ENCODE measurements around the gene PODXL. TPM values are rescaled to one million over a fixed set of nuclear protein-coding genes. Genes with fewer than 3 reads are reported as not detected.
A peak's percentile ranks its signal among the peaks of the same experiment; 100 is the strongest.

The PODXL gene
- total RNA-seq, 4 donors from 2014 or later, result 7.9 to 21.3 (median 13.2) TPM

DNA sequence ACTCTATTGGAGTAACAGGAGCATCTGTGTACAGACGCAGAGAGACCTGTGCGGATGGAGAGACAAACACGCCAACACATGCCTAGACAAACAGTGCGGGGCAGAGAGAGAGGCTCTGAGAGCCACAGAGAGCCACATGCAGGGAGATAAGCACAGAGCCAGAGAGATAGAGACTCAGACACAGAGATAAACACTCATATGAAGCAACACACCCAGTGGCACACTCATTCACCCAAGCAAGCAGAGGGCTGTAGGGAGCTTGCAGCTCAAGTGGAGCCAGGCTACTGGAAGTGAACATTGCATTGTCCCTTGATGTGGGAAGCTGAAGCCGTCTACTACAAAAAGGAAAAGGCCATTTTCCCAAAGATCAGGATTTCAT, 46.6 kb upstream of the PODXL start:
- in situ Hi-C loops (cut with MboI; ENCODE audit: low sequenced_read_pairs in 4 of 4), result no loop called here
- ATAC-seq, result no peak

DNA sequence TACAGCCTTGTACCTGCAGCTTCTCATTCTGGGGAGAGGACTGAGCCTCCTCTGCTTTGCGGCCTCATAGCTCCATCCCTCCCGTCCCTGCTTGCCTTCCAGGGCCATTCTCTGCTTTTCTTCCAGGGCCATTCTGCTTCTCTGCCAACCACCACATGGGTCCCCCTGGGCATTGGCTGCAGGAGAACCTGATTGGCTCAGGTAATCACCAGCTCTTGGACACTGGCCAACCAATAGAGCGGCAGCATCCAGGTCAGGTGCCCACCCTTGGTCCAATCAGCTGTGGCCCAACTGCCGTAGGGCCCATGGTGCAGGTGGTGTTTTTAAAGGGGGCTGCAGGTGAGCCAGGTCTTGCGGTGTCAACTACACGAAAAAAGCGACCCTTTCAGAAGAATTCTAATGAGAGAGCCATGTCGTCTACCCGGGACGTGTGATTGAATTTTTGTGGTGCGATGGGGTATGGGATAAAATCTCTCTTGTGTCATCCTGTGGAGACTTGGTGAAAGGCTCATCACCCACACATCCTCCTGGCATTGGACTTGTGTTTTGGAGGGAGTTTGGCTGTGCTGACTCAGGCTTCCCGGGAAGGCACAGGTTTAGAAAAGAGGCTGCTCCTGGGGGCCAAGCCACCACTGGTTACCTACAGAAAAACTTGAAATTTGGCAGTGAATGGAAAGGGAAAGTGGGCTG, 46.0 kb upstream of the PODXL start:
- no peak for TF ChIP-seq POLR2A (IDR thresholded peaks at IDR 0.05)
- TF ChIP-seq, protein P1, sequence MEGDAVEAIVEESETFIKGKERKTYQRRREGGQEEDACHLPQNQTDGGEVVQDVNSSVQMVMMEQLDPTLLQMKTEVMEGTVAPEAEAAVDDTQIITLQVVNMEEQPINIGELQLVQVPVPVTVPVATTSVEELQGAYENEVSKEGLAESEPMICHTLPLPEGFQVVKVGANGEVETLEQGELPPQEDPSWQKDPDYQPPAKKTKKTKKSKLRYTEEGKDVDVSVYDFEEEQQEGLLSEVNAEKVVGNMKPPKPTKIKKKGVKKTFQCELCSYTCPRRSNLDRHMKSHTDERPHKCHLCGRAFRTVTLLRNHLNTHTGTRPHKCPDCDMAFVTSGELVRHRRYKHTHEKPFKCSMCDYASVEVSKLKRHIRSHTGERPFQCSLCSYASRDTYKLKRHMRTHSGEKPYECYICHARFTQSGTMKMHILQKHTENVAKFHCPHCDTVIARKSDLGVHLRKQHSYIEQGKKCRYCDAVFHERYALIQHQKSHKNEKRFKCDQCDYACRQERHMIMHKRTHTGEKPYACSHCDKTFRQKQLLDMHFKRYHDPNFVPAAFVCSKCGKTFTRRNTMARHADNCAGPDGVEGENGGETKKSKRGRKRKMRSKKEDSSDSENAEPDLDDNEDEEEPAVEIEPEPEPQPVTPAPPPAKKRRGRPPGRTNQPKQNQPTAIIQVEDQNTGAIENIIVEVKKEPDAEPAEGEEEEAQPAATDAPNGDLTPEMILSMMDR (IDR thresholded peaks at IDR 0.05 in 4 of 5, conservative IDR thresholded peaks at IDR 0.05 in 1 of 5), result no peak
- peak in 1 of 2 donors; percentile 14 for DNase-seq
- Histone ChIP-seq H3K4me3 (no peak overlapping the region), H3K4me1 (peaks cover 0 to 18% of the 10 kb centered on the region in 2 donors), H3K27me3 (no peaks in the 10 kb centered on the region), H3K27ac (no peak overlapping the region), H3K9me3 (no peaks in the 10 kb centered on the region), H3K36me3 (no peaks in the 10 kb centered on the region)
- in situ Hi-C loops (cut with MboI; ENCODE audit: low sequenced_read_pairs in 4 of 4) (no loop called here), intact Hi-C loops (cut with DNase I; ENCODE audit: low total_unique reads) (no loop called here)
- no peak for ATAC-seq

More for the DNA sequence above, 46.6 kb upstream of the PODXL start:
- intact Hi-C loops (cut with DNase I; ENCODE audit: low total_unique reads), result no loop called here
- peaks cover 0 to 18% of the 10 kb centered on the region in 2 donors for H3K4me1 ChIP-seq
- no peak overlapping the region for H3K27ac ChIP-seq
- no peaks in the 10 kb centered on the region for H3K36me3 ChIP-seq
- DNase-seq, result no peak
- H3K27me3 ChIP-seq, result no peaks in the 10 kb centered on the region
- no peaks in the 10 kb centered on the region for H3K9me3 ChIP-seq
- H3K4me3 ChIP-seq, result no peak overlapping the region
- TF ChIP-seq POLR2A (IDR thresholded peaks at IDR 0.05), result no peak
- TF ChIP-seq, protein P1 (IDR thresholded peaks at IDR 0.05 in 4 of 5, conservative IDR thresholded peaks at IDR 0.05 in 1 of 5), result no peak

DNA sequence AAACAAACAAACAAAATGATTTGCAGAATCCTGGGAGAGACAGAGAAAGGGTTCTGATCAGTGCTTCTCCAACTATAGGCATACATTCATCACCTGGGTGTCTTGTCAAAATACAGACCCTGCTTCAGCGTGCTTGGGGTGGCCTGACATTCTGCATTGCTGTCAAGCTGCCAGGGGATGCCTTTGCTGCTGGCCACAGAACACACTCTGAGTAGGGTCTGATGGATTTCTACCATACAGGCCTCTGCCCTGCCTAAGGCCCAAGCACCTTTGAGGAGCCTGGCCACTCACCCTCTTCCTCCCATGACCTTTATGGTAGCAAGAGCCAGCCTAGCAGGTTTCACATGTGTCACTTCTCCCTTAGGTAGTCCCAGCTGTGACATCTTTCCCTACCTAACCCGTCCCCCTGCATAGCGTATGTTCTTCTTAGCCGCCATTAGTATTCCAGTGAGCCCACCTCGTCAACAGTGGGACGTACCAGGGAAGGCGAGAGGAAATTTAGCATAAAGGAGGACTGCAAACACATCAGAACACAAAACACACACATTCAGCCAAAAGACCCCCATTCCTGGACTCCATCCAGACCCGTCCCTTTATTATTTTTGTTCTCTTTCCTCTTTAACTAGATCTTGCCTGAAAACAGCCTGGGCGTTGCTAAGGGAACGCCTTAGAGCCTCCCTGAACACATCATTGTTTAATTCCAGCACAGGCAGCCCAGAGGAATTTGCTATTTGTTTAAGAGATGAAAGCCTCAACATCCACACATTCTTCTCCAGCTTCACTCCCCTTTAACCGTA, 43.9 kb upstream of the PODXL start:
- no peaks in the 10 kb centered on the region for H3K27me3 ChIP-seq
- H3K4me3 ChIP-seq, result no peak overlapping the region
- no peak for DNase-seq
- H3K27ac ChIP-seq, result no peak overlapping the region
- H3K36me3 ChIP-seq, result no peaks in the 10 kb centered on the region
- TF ChIP-seq, protein P1 (IDR thresholded peaks at IDR 0.05 in 4 of 5, conservative IDR thresholded peaks at IDR 0.05 in 1 of 5), result no peak
- TF ChIP-seq POLR2A (IDR thresholded peaks at IDR 0.05), result no peak
- intact Hi-C loops (cut with DNase I; ENCODE audit: low total_unique reads), result no loop called here
- ATAC-seq, result no peak
- in situ Hi-C loops (cut with MboI; ENCODE audit: low sequenced_read_pairs in 4 of 4), result no loop called here
- no peaks in the 10 kb centered on the region for H3K9me3 ChIP-seq
- H3K4me1 ChIP-seq, result no peaks in the 10 kb centered on the region

DNA sequence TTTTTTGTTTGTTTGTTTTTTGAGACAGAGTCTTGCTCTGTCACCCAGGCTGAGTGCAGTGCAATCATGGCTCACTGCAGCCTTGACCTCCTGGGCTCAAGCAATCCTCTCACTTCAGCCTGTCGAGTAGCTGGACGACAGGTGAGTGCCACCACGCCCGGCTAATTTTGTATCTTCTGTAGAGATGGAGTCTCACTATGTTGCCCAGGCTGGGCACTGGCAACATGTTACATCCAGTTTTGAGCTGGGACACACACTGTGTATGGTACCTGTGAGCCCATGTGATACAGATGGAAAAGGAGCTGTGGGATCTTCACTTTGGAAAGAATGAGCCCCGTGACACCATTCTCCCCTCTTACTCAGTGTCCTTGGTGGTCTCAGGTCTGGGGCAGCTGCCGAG, 40.4 kb upstream of the PODXL start:
- no peaks in the 10 kb centered on the region for H3K36me3 ChIP-seq
- TF ChIP-seq, protein P1 (IDR thresholded peaks at IDR 0.05 in 4 of 5, conservative IDR thresholded peaks at IDR 0.05 in 1 of 5), result no peak
- no peak for TF ChIP-seq POLR2A (IDR thresholded peaks at IDR 0.05)
- in situ Hi-C loops (cut with MboI; ENCODE audit: low sequenced_read_pairs in 4 of 4), result no loop called here
- H3K4me3 ChIP-seq, result no peak overlapping the region
- H3K9me3 ChIP-seq, result no peaks in the 10 kb centered on the region
- no peaks in the 10 kb centered on the region for H3K4me1 ChIP-seq
- intact Hi-C loops (cut with DNase I; ENCODE audit: low total_unique reads), result no loop called here
- DNase-seq (no peak), ATAC-seq (no peak)
- H3K27me3 ChIP-seq, result no peaks in the 10 kb centered on the region
- H3K27ac ChIP-seq, result no peak overlapping the region

Data from gastrocnemius medialis (tissue), 4 donors.